GM19193 (cell line): Measurements from ENCODE around the gene AQP6.

ENCODE experiments used
- POLR2A ChIP-seq: IDR thresholded peaks from 4 replicates; pipeline ENCODE4 v1.6.1; 2011; ENCODE audit not compliant: insufficient read depth, insufficient read length; ENCODE audit errors: extremely low read depth

AQP6 gene

DNA sequence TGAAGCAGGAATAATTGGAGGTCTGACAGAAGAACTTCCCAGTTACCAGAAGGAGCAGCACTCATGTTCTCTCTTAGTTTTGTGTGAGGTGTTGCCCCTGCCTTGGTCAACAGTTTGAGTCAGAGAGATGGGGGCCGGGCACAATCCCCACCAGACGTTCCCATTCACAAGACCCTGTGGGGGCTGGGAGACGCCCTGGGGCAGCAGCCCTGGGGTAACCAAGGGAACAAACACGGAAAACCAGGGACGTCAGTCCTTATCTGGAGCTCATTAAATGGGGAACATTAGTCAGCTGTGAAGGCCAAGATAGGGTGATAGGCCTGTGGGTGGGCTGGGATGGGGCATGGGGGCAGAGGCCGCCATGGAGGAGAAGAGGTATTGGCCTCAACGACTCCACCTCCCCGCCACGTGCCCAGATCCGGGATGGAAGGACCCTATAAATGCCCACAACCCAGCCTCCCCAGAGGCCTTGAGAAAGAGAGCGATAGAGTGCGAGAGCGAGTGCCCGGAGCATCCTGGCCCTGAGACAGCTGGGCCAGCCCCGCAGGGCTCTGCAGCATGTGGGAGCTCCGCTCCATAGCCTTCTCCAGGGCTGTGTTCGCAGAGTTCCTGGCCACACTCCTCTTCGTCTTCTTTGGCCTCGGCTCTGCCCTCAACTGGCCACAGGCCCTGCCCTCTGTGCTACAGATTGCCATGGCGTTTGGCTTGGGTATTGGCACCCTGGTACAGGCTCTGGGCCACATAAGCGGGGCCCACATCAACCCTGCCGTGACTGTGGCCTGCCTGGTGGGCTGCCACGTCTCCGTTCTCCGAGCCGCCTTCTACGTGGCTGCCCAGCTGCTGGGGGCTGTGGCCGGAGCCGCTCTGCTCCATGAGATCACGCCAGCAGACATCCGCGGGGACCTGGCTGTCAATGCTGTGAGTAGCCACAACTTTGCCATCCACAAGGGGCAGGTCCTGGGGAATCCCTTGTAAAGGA, 22.2 kb upstream of the AQP6 start, which contains the start of gene AQP2:
AQP2 (plus strand) TSS at position 465 of the 979 bp plus-strand sequence; CDS start at position 559, 94 bp downstream.
- no peak for TF ChIP-seq POLR2A

GRCh38 chr12:49951411-49952240, 21.1 kb upstream of the AQP6 start:
- no peak for TF ChIP-seq POLR2A

DNA sequence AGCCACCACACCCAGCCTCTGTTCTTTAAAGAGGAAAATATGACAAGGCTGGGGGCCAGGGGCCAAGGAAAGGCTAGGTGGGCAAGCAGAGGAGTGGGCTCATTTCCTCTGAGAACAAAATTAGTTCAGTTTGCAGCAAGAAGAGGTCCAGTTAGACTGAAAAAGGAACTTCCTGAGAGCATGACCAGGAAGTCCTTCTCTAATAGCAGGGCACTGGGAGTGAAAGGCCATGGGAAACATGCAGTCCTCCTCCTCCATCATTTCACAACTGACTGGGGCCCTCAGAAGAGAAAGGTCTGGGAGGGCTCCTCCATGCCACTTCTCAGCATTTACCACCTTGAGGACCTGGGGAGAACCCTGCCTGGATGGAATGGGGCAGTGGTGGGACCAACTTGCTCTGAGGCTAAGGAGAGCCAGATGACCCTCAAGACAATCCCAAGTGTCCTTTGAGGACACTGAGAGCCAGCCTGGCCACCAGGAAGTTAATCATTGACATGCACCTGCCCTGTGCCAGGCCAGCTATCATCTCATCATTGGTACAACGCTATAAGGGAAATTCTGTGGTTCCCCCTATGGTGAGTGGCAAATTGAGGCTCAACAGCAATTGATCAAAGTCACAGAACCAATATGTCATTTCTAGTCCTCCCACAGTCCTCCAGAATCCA, 20.2 kb upstream of the AQP6 start:
- TF ChIP-seq POLR2A = no peak

- no peak for TF ChIP-seq POLR2A
These were observed 19.6 kb upstream of the AQP6 start for GRCh38 chr12:49953151-49953550.

GRCh38 chr12:49953961-49954846, 18.5 kb upstream of the AQP6 start:
- TF ChIP-seq POLR2A = no peak

GRCh38 chr12:49954863-49955830, 17.6 kb upstream of the AQP6 start:
- TF ChIP-seq POLR2A = no peak

DNA sequence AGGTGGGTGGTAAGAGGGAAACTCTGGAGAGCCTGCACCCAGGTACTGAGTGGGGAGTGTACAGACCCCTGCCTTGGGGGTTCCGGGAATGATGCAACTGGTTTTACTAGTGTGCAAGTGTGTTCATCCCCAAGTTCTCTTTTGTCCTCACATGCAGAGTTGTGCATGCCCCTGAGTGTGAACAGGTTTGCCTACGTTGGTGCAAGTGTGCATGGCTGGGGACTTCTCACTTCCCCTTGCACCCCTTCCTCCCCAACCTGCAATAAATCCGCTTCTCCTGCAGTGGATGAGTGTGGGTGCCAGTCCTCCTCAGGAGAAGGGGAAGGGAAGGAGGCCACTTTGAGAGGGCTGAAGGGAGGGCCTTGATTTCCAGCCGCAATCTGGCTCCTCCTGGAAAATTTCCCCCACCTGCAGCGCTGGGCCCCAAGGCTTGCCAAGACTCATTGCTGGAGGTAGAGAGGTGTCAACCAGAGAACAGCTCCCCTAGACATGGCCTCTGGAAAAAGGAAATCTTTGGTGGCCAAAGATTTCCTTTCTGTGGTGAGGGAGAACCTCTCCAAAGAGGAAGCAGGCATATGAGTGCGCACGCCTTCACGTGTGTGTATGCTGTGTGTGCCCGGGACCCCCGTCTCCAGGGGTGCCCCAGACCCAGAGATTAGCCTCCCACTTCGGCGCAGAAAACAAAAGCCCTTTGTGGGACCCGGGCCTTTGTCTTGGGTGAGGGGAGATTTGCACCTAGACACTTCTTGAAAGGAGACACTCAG, 16.7 kb upstream of the AQP6 start:
- TF ChIP-seq POLR2A = no peak

- no peak for TF ChIP-seq POLR2A
These were observed 15.8 kb upstream of the AQP6 start for GRCh38 chr12:49956663-49957569.

DNA sequence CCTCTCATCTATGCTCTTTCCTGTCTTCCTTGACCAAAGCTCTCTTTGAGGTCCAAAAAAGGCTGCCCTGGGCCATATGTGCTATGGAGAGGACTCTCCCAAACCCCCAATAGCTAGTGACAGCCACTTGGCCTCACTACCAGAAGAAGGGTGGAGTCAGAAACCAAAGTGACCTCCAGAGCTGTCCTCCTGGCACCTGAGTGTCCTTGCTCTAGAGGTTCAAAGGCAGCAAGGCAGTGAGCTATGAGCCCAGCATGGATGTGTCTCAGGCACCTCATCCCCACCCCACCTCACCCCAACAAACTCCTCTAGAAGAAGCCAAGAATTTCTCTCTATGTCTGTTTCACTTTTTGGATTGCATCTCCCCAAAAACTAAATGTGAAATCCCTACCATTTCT, 15.2 kb upstream of the AQP6 start:
- TF ChIP-seq POLR2A = no peak

- no peak for TF ChIP-seq POLR2A
These were observed 12.9 kb upstream of the AQP6 start for GRCh38 chr12:49959685-49960473.
